RWPE1 (cell line): ENCODE results near the gene GRSF1.

ENCODE experiments used
- CTCF ChIA-PET: fragments of 350-600 bp; sonication (Branson Sonifier 250); formaldehyde crosslinking; extraction: SDS; loops from one replicate; lab custom pipeline; 2021; lab: Yijun Ruan, JAX
- POLR2A ChIA-PET: fragments of 400-600 bp; formaldehyde crosslinking; extraction: SDS; loops from one replicate; lab custom pipeline; 2020; ENCODE audit warnings: antibody characterized with exemption; ENCODE audit not compliant: low non-redundant PET; lab: Yijun Ruan, JAX
- DNase-seq: peaks from one replicate; pipeline ENCODE4 v3.0.0; 2012; ENCODE audit warnings: low spot score
- H3K27ac ChIP-seq: fragments of 450-650 bp; 2 replicates; pipeline ENCODE4 v1.5.1; 2017
- CTCF ChIP-seq: fragments of 450-650 bp; conservative IDR thresholded peaks from 2 replicates; pipeline ENCODE4 v1.5.1; 2017; ENCODE audit warnings: low read depth, mild to moderate bottlenecking

The GRSF1 gene

DNA sequence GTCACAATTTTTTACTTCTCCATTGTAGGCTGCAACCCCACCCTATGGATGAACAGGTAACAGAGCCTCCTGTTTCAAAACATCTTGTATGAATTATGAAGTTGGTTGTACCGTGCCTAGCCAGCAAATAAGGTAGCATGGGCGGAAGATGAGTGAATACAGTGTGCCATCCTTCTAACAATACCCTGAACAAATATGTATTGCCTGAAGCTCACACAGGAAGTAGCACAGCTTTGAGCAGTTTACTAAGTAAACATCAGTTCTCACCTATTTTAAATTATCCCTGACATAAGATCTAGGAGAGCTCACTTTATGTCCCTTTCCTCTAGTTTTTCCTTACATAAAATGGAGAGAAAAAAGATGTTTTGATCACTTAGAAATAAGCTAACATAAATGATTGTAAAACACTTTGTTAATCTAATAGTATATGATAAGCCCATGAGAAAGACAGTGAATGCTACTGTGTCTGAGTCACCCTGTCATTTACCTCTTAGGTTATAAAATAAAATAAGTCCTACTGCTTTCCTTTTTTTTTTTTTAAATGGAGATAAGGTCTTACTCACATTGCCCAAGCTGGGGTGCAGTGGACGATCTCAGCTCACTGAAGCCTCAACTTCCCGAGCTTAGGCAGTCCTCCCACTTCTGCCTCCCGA lies 36.6 kb downstream of the GRSF1 start:
- DNase-seq = no peak
- no peak overlapping the region for H3K27ac ChIP-seq
- ChIA-PET POLR2A (no interaction called here), CTCF (no interaction called here)
- no peak for TF ChIP-seq CTCF

GRCh38 chr4:70801265-70801809 lies 38.4 kb downstream of the GRSF1 start:
- POLR2A ChIA-PET = no interaction called here

GRCh38 chr4:70793626-70794025 lies 46.1 kb downstream of the GRSF1 start:
- ChIA-PET CTCF (no interaction called here), POLR2A (no interaction called here)
- H3K27ac ChIP-seq = no peak overlapping the region
- no peak for TF ChIP-seq CTCF
- DNase-seq = no peak

More at GRCh38 chr4:70801265-70801809, 38.4 kb downstream of the GRSF1 start:
- H3K27ac ChIP-seq = no peak overlapping the region
- CTCF ChIA-PET = no interaction called here
- DNase-seq = no peak
- TF ChIP-seq CTCF = no peak

GRCh38 chr4:70788733-70789132 lies 51.0 kb downstream of the GRSF1 start:
- no peak overlapping the region for H3K27ac ChIP-seq
- POLR2A ChIA-PET = no interaction called here
- no peak for TF ChIP-seq CTCF
- CTCF ChIA-PET = no interaction called here
- no peak for DNase-seq

GRCh38 chr4:70787496-70787895 lies 52.2 kb downstream of the GRSF1 start:
- no peak overlapping the region for H3K27ac ChIP-seq
- CTCF ChIA-PET = no interaction called here
- POLR2A ChIA-PET = no interaction called here
- no peak for TF ChIP-seq CTCF
- no peak for DNase-seq

- POLR2A ChIA-PET = no interaction called here
- CTCF ChIA-PET = interaction anchor here (0.6 kb wide), 1 partner anchor 730 kb away, joined by 5 read pairs; no protein-coding TSS in a partner anchor
- DNase-seq = no peak
- no peak overlapping the region for H3K27ac ChIP-seq
- TF ChIP-seq CTCF = no peak
Observed at GRCh38 chr4:70783096-70783495, 56.6 kb downstream of the GRSF1 start.
